Stomach (tissue), 9 donors: ENCODE results near the gene CNTNAP5. TPM values are rescaled to one million over a fixed set of nuclear protein-coding genes. Genes with fewer than 3 reads are reported as not detected.

Experiments
- DNase-seq, 2 donors: peaks; one replicate each; pipeline versions ENCODE4 v3.0.0 to v3.0.0-alpha.2; 2013 to 2019
- H3K27ac ChIP-seq, 5 donors: fragments of 200-600 bp in 4 of 5; sonication (generic) in 4 of 5; one replicate each; pipeline ENCODE4 v1.5.1; 2013 to 2019; ENCODE audit warnings: mild to moderate bottlenecking in 1 of 5, moderate library complexity in 1 of 5
- H3K27me3 ChIP-seq, 3 donors: fragments of 200-600 bp; sonication (generic); one replicate each; pipeline ENCODE4 v1.5.1; 2017 to 2019; ENCODE audit warnings: mixed run types in 1 of 3
- H3K36me3 ChIP-seq, 4 donors: fragments of 200-600 bp; sonication (generic); 1 replicate in 3 of 4; 2 replicates in 1 of 4; pipeline ENCODE4 v1.5.1; 2016 to 2019
- H3K4me1 ChIP-seq, 4 donors: fragments of 200-600 bp; sonication (generic); one replicate each; pipeline ENCODE4 v1.5.1; 2016 to 2019
- H3K4me3 ChIP-seq, 4 donors: fragments of 200-600 bp; sonication (generic) in 3 of 4; one replicate each; pipeline ENCODE4 v1.5.1; 2016 to 2019; ENCODE audit warnings: mild to moderate bottlenecking in 1 of 4
- H3K9me3 ChIP-seq, 4 donors: fragments of 200-600 bp; sonication (generic); one replicate each; pipeline ENCODE4 v1.5.1; 2016 to 2019
- CTCF ChIP-seq, 7 experiments: fragments of 450-650 bp in 4 of 7; fragments of 200-600 bp in 3 of 7; sonication (generic) in 3 of 7; IDR thresholded peaks; one replicate each; pipeline ENCODE4 v1.5.1; 2016 to 2019; ENCODE audit warnings: antibody characterized with exemption in 7 of 7, control low read depth in 2 of 7, mild to moderate bottlenecking in 1 of 7
- EP300 ChIP-seq: sonication (generic); formaldehyde crosslinking; IDR thresholded peaks from one replicate; pipeline ENCODE4 v1.6.1; 2017; ENCODE audit warnings: antibody characterized with exemption
- POLR2A ChIP-seq, 4 donors: fragments of 450-650 bp; IDR thresholded peaks; one replicate each; pipeline ENCODE4 v1.6.1; 2016; ENCODE audit warnings: antibody characterized with exemption in 4 of 4, control low read depth in 2 of 4, mild to moderate bottlenecking in 1 of 4, moderate library complexity in 1 of 4
- POLR2AphosphoS5 ChIP-seq, 3 donors: sonication (generic); formaldehyde crosslinking; IDR thresholded peaks; one replicate each; pipeline ENCODE4 v1.6.1; 2016; ENCODE audit warnings: antibody characterized with exemption in 3 of 3
- WGBS, 5 donors: extraction: QIAGEN DNeasy Blood & Tissue Kit in 3 of 5; methylation state at CpG; one replicate each; pipeline versions ENCODE4 v1.1.5 to v1.1.7; 2013 to 2018; 5-methylcytosine and 5-hydroxymethylcytosine counted together
- intact Hi-C: fragments of 100-400 bp; cut with DNase I; formaldehyde crosslinking; loops from one replicate; pipeline ENCODE4 v1.15.1; 2023; ENCODE audit warnings: low total_unique reads
- polyA plus RNA-seq, 3 donors: library from polyadenylated mRNA; stranded (reverse); fragments of 200-250 nt; gene quantifications; one replicate each; pipeline ENCODE4 v1.2.3, GENCODE V29; 2013
- total RNA-seq, 5 donors: library from RNA; depleted of rRNA; stranded (reverse); fragments of >200 nt; gene quantifications; one replicate each; pipeline versions ENCODE4 v1.1.0 to v1.2.3, GENCODE V29; 2014 to 2016
- donor health status: healthy with polysubstance abuse.
- donor health status: Bipolar disorder and iron deficiency.
- donor health status: healthy.

The CNTNAP5 gene
- total and polyA plus RNA-seq, 8 donors, result 1.3 TPM; not detected in 7

GRCh38 chr2:124822516-124822915 lies 797.4 kb downstream of the CNTNAP5 start:
- 43 to 63% (median 51%) methylated on average over 3 of the region's 3 CpGs for WGBS, 5 donors
- H3K9me3 ChIP-seq, result no peaks in the 10 kb centered on the region
- H3K4me1 ChIP-seq, result no peaks in the 10 kb centered on the region
- intact Hi-C loops, result no loop called here
- H3K27me3 ChIP-seq, result no peaks in the 10 kb centered on the region
- H3K4me3 ChIP-seq, result no peak overlapping the region
- no peak for TF ChIP-seq EP300
- no peak for TF ChIP-seq POLR2A (IDR thresholded peaks at IDR 0.05)
- TF ChIP-seq POLR2AphosphoS5 (IDR thresholded peaks at IDR 0.05), result no peak
- TF ChIP-seq CTCF (IDR thresholded peaks at IDR 0.05), result no peak
- H3K27ac ChIP-seq, result no peak overlapping the region
- no peaks in the 10 kb centered on the region for H3K36me3 ChIP-seq
- no peak for DNase-seq

DNA sequence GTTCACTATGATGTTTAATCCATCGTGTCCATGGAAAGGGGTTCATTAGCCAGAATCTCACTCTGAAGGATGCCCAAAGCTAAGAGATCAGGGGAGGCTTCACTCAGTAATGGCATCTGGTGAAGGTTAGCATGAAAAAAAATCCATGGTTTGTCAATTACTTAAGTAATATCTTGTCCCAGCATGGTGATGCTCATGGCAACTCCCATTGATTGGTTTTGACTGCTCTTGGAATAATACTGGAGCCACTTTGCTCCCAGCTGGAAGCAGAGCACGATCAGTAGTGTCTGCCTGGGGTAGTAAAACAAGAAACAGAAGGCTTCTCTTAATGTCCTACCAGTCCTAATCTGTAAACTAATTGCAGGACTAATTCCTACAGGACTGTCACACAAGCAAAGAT lies 799.4 kb downstream of the CNTNAP5 start:
- H3K27ac ChIP-seq, result no peak overlapping the region
- no peak for DNase-seq
- no peaks in the 10 kb centered on the region for H3K27me3 ChIP-seq
- no peaks in the 10 kb centered on the region for H3K9me3 ChIP-seq
- H3K4me1 ChIP-seq, result no peaks in the 10 kb centered on the region
- H3K36me3 ChIP-seq, result no peaks in the 10 kb centered on the region
- no peak overlapping the region for H3K4me3 ChIP-seq
- WGBS, 5 donors, result 61 to 81% (median 69%) methylated on average over 2 of the region's 2 CpGs
- intact Hi-C loops, result no loop called here
- TF ChIP-seq CTCF (IDR thresholded peaks at IDR 0.05) (no peak), EP300 (no peak), POLR2A (IDR thresholded peaks at IDR 0.05) (no peak), POLR2AphosphoS5 (IDR thresholded peaks at IDR 0.05) (no peak)

- Histone ChIP-seq H3K4me1 (peaks cover 0 to 12% (median 5%) of the 10 kb centered on the region in 4 donors), H3K27ac (no peak overlapping the region), H3K27me3 (no peaks in the 10 kb centered on the region), H3K4me3 (no peak overlapping the region), H3K36me3 (no peaks in the 10 kb centered on the region), H3K9me3 (no peaks in the 10 kb centered on the region)
- 56 to 72% (median 60%) methylated on average over 2 of the region's 2 CpGs for WGBS, 5 donors
- TF ChIP-seq EP300 (no peak), CTCF (IDR thresholded peaks at IDR 0.05) (no peak), POLR2AphosphoS5 (IDR thresholded peaks at IDR 0.05) (no peak), POLR2A (IDR thresholded peaks at IDR 0.05) (no peak)
- no peak for DNase-seq
- intact Hi-C loops, result no loop called here
Measured at GRCh38 chr2:124832521-124832920, 807.4 kb downstream of the CNTNAP5 start.

GRCh38 chr2:124834331-124834730 lies 809.2 kb downstream of the CNTNAP5 start:
- no peak for TF ChIP-seq EP300
- no peak for TF ChIP-seq POLR2AphosphoS5 (IDR thresholded peaks at IDR 0.05)
- TF ChIP-seq POLR2A (IDR thresholded peaks at IDR 0.05), result no peak
- no peak for TF ChIP-seq CTCF (IDR thresholded peaks at IDR 0.05)
- H3K27me3 ChIP-seq, result no peaks in the 10 kb centered on the region
- H3K9me3 ChIP-seq, result no peaks in the 10 kb centered on the region
- 35 to 57% (median 36%) methylated on average over 1 of the region's 1 CpG for WGBS, 5 donors
- no peak overlapping the region for H3K4me3 ChIP-seq
- DNase-seq, result no peak
- intact Hi-C loops, result no loop called here
- H3K36me3 ChIP-seq, result no peaks in the 10 kb centered on the region
- H3K4me1 ChIP-seq, result peaks cover 0 to 12% (median 5%) of the 10 kb centered on the region in 4 donors
- H3K27ac ChIP-seq, result no peak overlapping the region
